Measurements from ENCODE around the gene RPL31.

RPL31 gene

DNA sequence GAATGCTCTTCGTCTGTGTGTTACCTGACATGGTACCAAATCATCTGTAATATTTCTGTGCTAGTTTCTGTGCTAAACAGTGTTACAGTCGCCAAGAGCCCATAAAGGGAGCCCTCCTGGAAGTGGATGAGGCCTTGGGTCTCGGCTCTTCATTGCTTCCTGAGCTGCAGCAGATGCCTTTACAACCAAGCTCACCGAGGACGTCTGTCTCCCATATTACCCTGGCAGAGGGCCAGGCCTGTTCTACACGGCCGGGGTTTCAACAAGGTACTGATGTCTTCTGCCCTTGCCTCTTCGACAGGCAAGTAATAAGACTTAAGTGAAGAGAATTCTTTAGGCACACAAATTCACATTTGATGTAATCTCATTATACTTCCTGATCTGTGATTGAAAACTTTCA is 16.8 kb downstream of the RPL31 start:
- no peak overlapping the region for H3K4me3 ChIP-seq (ENCODE audit: low read depth, low read length)
- no peak for DNase-seq (ENCODE audit: low read depth)
- TF ChIP-seq, protein P1, sequence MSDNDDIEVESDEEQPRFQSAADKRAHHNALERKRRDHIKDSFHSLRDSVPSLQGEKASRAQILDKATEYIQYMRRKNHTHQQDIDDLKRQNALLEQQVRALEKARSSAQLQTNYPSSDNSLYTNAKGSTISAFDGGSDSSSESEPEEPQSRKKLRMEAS (IDR thresholded peaks at IDR 0.05; ENCODE audit: low read depth, low read length) = no peak
- TF ChIP-seq, protein P2, sequence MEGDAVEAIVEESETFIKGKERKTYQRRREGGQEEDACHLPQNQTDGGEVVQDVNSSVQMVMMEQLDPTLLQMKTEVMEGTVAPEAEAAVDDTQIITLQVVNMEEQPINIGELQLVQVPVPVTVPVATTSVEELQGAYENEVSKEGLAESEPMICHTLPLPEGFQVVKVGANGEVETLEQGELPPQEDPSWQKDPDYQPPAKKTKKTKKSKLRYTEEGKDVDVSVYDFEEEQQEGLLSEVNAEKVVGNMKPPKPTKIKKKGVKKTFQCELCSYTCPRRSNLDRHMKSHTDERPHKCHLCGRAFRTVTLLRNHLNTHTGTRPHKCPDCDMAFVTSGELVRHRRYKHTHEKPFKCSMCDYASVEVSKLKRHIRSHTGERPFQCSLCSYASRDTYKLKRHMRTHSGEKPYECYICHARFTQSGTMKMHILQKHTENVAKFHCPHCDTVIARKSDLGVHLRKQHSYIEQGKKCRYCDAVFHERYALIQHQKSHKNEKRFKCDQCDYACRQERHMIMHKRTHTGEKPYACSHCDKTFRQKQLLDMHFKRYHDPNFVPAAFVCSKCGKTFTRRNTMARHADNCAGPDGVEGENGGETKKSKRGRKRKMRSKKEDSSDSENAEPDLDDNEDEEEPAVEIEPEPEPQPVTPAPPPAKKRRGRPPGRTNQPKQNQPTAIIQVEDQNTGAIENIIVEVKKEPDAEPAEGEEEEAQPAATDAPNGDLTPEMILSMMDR (IDR thresholded peaks at IDR 0.05; ENCODE audit: low read depth, low read length) = no peak
- TF ChIP-seq POLR2A (IDR thresholded peaks at IDR 0.05; ENCODE audit: extremely low read depth, insufficient read length) (no peak), MYC (IDR thresholded peaks at IDR 0.05; ENCODE audit: low read depth, low read length) (no peak)

DNA sequence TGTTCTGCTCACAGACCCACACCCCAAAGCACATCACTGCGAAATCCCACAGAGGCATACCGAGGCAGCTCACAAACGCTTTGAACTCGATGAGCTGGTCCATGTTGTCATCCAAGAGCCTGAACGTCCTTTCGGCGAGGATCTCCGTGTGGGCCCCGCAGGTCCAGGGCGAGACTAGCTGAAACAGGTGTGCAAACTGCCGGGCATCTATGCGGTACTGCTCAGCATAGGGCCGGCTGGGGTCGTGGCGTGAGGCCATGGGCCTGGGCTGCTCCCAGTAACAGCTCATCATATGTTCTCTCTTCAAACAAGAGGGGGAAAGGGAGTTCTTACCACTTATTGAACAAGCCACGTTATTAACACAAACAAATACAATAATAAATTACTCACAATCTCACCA is 20.1 kb downstream of the RPL31 start:
- no peak overlapping the region for H3K4me3 ChIP-seq (ENCODE audit: low read depth, low read length)
- DNase-seq (ENCODE audit: low read depth) = no peak
- TF ChIP-seq POLR2A (IDR thresholded peaks at IDR 0.05; ENCODE audit: extremely low read depth, insufficient read length) (no peak), MYC (IDR thresholded peaks at IDR 0.05; ENCODE audit: low read depth, low read length) (no peak)
- TF ChIP-seq, protein P1 (IDR thresholded peaks at IDR 0.05; ENCODE audit: low read depth, low read length) = no peak
- TF ChIP-seq, protein P2 (IDR thresholded peaks at IDR 0.05; ENCODE audit: low read depth, low read length) = no peak

DNA sequence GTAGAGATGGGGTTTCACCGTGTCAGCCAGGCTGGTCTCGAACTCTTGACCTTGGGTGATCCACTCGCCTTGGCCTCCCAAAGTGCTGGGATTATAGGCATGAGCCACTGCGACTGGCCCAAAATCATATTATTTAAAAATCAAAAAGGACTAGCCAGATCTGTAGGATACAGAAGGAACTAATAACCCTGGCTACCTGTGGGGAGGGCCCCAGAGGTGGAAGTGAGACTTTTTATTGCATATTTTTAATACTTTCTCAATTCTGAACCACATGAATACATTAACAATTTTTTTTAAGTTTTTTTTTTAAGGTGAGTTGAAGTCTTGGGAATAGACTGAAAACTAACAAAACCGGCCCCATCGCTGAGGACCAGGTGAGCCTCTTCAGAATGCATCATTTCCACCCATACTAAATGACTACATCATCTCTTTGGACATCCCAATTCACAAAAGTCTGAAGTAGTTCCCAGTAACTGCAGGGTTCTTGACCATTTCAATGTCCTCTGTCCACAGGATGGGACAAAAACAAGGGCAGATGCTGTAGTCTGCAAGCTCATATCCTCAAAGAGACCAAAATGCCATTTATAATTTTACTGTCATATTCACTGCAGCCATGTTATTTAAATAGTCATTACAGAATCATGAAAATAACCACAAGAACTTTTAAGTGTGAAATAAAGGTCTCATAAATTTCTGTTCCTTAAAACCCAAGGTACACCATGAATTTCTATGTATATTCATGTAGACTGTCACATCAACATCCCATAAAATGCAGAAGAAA is 21.4 kb downstream of the RPL31 start:
- no peak for TF ChIP-seq POLR2A (IDR thresholded peaks at IDR 0.05; ENCODE audit: extremely low read depth, insufficient read length)
- TF ChIP-seq MYC (IDR thresholded peaks at IDR 0.05; ENCODE audit: low read depth, low read length) = no peak
- TF ChIP-seq, protein P1 (IDR thresholded peaks at IDR 0.05; ENCODE audit: low read depth, low read length) = no peak
- TF ChIP-seq, protein P2 (IDR thresholded peaks at IDR 0.05; ENCODE audit: low read depth, low read length) = no peak
- H3K4me3 ChIP-seq (ENCODE audit: low read depth, low read length) = no peak overlapping the region
- no peak for DNase-seq (ENCODE audit: low read depth)

DNA sequence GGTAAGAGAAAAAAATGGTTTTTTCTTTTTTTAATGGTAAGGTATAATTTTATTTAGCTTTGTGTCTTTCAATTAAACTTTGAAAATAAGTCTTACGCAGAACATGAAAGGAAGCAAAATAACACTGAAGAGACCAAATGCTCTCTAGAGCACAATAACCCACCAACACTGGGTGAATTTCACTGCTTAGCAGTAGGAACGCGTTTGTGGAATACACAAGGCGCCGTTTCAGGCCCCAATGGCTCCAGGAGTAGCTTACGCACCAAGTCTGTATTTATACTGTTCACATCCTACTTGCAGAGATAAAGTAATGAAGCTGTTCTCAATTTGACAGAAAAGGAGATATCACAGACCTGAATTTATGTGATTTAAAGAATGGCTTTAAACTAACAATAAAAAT is 23.5 kb downstream of the RPL31 start:
- TF ChIP-seq, protein P2 (IDR thresholded peaks at IDR 0.05; ENCODE audit: low read depth, low read length) = no peak
- TF ChIP-seq POLR2A (IDR thresholded peaks at IDR 0.05; ENCODE audit: extremely low read depth, insufficient read length) = no peak
- TF ChIP-seq MYC (IDR thresholded peaks at IDR 0.05; ENCODE audit: low read depth, low read length) = no peak
- TF ChIP-seq, protein P1 (IDR thresholded peaks at IDR 0.05; ENCODE audit: low read depth, low read length) = no peak
- no peak for DNase-seq (ENCODE audit: low read depth)
- no peak overlapping the region for H3K4me3 ChIP-seq (ENCODE audit: low read depth, low read length)

DNA sequence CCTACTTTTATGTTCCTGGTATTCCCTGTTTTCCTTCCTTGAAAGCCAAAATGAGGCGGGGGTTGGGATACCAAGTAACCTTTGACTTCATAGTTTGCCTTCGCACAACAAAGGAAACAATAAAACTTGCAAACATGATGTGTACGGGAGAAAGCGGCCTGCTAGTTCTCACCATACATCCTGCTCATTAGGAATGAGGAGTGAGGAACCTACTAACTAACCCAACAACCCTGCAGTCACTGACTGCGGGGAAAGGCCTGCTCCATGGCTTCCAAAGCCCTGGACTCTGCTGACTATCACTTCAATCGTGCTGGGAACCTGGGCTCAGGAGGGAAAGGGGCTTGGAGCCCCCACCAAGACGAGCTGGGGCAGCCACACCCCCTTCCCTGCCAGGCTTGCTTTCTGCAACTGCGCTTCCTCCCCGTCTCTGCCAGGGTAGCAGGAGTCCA is 24.2 kb downstream of the RPL31 start:
- DNase-seq (ENCODE audit: low read depth) = no peak
- H3K4me3 ChIP-seq (ENCODE audit: low read depth, low read length) = no peak overlapping the region
- no peak for TF ChIP-seq POLR2A (IDR thresholded peaks at IDR 0.05; ENCODE audit: extremely low read depth, insufficient read length)
- TF ChIP-seq MYC (IDR thresholded peaks at IDR 0.05; ENCODE audit: low read depth, low read length) = no peak
- TF ChIP-seq, protein P2 (IDR thresholded peaks at IDR 0.05; ENCODE audit: low read depth, low read length) = no peak
- TF ChIP-seq, protein P1 (IDR thresholded peaks at IDR 0.05; ENCODE audit: low read depth, low read length) = no peak
